GM19099 (cell line): ENCODE measurements around the gene PDIA2.
A peak's percentile ranks its signal among the peaks of the same experiment; 100 is the strongest.

Experiments used
- POLR2A ChIP-seq: IDR thresholded peaks from 3 replicates; pipeline ENCODE4 v1.6.1; 2011; ENCODE audit warnings: low read depth; ENCODE audit not compliant: insufficient read length; ENCODE audit errors: extremely low read depth

PDIA2 gene, protein sequence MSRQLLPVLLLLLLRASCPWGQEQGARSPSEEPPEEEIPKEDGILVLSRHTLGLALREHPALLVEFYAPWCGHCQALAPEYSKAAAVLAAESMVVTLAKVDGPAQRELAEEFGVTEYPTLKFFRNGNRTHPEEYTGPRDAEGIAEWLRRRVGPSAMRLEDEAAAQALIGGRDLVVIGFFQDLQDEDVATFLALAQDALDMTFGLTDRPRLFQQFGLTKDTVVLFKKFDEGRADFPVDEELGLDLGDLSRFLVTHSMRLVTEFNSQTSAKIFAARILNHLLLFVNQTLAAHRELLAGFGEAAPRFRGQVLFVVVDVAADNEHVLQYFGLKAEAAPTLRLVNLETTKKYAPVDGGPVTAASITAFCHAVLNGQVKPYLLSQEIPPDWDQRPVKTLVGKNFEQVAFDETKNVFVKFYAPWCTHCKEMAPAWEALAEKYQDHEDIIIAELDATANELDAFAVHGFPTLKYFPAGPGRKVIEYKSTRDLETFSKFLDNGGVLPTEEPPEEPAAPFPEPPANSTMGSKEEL

DNA sequence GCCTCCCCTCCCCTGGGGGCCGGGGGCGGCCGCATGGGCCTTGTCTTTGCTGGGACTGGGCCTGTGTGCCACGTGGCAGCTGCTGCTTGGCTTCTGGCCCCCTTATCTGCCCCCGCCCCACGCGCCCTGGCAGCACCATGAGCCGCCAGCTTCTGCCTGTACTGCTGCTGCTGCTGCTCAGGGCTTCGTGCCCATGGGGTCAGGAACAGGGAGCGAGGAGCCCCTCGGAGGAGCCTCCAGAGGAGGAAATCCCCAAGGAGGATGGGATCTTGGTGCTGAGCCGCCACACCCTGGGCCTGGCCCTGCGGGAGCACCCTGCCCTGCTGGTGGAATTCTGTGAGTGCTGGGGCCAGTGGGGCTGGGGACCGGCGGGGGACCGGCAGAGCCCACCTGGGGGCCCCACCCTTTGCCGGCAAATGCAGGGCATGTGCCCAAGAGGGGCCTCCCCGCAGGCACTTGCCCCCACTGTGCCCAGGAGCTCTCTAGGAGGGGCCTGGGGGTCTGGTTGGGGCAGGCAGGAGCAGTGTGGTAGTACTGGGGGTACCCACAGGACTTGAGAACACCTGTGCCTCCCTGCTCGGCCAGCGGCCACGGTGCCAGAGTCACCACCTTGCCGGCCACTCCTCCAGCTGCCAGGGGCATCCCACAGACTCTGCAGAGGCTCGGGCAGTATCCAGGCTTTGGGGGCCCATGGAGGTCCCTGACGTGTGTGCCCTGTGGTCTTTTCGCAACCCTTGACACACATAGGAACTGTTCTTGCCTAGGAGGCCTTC lies at the start of gene PDIA2:
Gene PDIA2 (plus strand): TSS at position 132 of the 773 bp plus-strand sequence. CDS start 6 bp downstream, at position 138.
- no peak for TF ChIP-seq POLR2A

DNA sequence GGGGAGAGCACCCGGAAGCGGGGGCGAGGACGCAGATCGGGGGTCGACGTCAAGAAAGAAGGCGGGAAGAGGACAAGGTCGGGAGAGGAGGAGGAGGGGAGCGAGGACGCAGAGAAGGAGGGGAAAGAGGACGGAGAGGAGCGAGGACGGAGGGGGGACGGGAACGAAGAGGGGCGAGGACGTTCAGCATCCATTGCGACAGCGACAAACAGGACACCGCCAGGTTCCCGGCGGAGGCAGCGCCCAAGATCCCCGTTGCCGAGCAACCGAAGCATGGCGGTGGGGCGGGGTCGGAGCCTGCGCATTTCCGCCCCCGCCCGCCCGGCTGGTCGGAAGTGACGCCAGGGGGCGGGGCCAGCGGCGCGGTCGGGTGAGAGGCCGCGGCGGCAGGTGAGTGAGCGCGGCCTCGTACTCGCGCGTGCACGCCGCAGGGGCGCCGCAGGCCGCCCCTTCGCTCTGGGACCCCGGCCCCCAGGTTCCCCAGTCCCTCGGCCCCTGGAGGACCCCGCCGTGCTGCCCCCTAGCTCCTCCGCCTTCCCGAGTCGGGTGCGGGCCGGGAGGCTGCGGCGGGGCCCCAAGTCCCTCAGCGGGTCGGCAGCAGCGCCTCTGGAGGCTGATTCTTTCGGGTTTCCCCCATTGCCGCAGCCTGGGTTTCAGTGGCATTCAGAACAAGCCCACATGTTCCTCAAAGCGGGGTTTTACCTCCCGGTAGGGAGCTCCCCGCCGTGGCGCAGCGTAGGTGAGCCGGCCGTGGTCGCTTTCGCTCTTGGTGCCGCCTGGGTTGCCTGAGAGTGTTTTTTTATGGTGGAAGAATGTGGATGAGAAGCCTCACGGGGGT lies 48.3 kb upstream of the PDIA2 start, which contains the start of gene FAM234A:
Gene FAM234A (plus strand): TSS at position 354 of the 838 bp plus-strand sequence. CDS start 19,593 bp downstream, outside the sequence.
- peak; percentile 96 for TF ChIP-seq POLR2A

DNA sequence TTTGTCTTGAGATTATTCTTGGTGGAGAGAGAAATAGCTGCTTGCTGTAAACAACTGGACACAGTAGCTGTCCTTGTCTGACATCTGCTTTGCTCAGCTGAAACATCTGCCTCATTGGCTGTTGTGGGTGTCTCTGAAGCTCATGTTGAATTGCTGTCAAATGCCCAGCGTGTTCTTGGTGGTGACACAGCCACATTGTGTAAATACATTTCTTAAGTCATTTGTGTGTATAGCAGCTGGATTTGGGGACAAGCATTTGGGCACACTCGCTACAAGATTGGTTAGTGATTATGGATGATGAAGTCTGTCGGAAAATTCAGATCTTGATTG lies 43.1 kb upstream of the PDIA2 start:
- TF ChIP-seq POLR2A, result no peak

DNA sequence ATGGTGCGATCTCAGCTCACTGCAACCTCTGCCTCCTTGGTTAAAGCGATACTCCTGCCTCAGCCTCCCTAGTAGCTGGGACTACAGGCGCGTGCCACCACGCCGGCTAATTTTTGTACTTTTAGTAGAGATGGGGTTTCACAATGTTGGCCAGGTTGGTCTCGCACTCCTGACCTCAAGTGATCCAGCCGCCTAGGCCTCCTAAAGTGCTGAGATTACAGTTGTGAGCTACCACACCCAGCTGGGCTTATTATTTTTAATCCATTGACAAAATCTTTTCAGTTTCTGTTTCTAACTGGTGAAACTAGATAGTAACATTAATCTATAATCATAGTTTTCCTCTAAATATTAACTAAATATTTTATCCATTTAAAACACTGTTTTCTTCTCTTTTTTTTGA lies 42.4 kb upstream of the PDIA2 start:
- no peak for TF ChIP-seq POLR2A

DNA sequence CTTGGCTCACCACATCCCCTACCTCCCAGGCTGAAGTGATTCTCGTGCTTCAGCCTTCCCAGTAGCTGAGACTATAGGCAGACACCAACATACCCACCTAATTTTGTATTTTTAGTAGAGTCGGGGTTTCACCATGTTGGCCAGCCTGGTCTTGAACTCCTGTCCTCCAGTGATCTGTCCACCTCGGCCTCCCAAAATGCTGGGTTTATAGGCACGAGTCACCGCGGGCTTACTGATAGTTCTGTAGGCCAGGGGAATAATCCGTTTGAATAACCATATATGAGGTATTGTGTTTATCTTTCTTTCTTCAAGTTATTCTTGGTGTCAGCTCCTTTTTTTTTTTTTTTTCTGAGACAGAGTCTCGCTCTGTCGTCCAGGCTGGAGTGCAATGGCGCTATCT lies 40.7 kb upstream of the PDIA2 start:
- no peak for TF ChIP-seq POLR2A

DNA sequence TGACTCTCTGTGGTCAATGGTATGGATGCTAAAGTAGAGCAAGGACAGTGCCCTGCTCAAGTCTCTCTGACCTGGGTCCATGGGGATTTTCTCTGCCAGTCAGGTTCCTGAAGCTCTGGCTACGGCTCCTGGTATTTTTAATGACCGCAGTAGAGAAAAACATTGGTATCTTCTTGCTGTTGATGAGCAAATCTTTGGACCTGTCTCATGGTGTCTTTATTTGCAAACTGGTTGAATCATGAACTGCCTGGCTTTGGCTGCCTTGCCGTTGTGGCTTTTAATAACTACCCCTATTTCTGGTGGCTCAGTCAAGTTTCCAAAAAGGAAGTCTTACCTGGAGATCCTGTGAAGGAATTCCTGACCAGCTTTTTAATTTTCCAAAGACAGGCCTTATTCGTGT lies 39.6 kb upstream of the PDIA2 start:
- no peak for TF ChIP-seq POLR2A

DNA sequence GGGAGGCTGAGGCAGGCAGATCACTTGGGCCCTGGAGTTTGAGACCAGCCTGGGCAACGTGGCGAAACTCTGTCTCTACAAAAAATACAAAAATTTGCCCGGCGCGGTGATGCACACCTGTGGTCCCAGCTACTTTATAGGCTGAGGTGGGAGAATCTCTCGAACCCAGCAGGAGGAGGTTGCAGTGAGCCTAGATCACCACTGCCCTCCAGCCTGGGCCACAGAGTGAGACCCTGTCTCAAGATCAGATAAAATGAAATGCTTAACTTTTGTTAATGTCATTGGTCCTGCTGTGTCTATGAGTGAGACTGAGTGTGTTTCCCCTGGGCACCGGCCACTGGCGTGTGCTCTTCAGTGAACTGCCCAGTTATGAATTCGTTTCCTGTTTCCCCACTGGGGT lies 37.9 kb upstream of the PDIA2 start:
- TF ChIP-seq POLR2A, result no peak

DNA sequence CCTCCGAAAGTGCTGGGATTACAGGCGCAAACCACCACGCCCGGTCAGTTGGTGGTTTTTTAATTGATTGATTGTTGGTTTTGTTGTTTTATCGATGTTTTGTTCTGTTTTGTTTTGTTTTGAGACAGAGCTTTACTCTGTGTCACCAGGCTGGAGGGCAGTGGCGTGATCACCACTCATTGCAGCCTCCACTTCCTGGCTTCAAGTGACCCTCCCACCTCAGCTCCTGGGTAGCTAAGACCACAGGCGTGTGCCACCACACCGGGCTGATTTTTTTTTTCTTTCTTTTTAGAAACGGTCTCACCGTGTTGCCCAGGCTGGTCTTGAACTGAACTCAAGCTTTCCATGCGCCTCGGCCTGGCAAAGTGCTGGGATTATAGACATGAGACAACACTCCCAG lies 35.9 kb upstream of the PDIA2 start:
- no peak for TF ChIP-seq POLR2A

DNA sequence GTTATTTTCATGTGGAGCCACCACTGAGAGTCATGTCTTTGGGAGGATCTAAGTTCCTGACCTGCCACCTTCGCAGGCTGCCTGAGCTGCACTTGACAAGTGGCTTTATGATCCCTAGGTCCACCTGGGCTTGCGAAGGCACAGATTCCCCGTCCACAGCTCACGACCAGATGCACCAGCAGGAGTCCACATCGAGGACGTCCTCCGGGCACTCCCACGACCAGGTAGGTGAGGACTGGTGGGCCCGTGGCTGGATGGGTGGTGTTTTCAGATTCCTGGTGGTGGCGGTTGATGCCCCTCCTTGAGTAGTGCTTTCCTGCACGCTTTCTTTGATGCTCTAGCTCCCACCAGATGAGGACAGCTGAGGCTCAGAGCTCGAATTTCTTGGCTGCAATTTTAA lies 33.5 kb upstream of the PDIA2 start:
- no peak for TF ChIP-seq POLR2A

DNA sequence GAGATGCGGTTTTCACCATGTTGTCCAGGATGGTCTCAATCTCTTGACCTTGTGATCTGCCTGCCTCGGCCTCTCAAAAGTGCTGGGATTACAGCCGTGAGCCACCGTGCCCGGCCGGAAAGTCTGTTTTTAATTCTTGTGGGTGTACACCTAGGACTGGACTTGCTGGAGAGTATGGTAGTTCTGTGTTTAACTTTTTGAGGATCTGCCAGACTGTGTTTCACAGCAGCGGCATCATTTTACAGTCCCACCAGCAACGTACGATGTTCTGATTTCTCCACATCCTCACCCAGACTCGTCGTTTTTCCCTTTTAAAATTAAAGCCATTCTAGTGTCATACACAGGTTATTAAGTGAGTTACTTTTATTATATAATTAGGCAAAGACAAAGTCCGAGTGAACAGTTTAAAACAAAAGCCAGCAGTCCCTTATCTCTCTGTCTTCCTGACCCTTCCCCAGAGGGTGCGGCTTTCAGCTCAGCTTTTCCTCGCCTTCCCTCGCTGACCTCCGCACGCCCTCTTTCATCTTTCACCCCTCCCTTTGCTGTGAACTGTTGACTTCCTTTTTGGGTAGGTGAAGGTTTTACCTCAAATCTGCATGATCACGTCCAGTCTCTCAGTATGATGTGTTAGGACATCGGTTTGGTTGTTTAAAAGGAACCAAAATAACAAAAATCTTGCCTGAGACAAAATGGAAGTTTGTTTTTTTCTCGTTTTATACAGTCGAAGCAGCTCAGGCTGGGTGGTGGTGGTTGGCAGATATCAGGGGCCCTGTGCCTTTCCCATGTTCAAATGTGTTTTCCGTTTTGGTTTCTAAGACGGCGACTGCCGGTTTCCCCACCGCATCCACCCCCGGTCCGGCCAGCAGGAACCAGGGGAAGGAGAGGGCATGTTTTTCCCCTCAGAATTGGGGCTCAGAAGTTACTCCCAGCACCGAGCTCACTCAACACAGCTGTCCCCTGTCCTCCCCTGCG lies 30.3 kb upstream of the PDIA2 start:
- TF ChIP-seq POLR2A, result no peak

DNA sequence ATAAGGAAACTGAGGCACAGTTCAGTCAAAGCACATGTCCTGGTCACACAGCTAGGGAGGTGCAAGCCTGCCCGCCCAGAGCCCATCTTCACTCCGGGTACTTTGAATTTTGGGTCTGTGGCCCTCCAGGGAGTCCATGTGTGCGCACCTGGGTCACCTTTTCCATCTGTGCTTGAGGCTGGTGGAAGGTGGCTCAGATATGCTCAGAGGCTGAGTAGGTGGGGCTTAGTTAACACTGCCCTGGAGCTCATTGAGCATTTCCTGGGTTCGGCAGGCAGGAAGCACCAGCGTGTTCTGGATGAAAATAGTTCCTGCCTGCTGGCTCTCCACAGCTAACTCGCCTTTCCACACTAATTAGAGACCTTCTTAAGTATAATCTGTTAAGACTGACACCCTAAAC lies 29.1 kb upstream of the PDIA2 start:
- no peak for TF ChIP-seq POLR2A

DNA sequence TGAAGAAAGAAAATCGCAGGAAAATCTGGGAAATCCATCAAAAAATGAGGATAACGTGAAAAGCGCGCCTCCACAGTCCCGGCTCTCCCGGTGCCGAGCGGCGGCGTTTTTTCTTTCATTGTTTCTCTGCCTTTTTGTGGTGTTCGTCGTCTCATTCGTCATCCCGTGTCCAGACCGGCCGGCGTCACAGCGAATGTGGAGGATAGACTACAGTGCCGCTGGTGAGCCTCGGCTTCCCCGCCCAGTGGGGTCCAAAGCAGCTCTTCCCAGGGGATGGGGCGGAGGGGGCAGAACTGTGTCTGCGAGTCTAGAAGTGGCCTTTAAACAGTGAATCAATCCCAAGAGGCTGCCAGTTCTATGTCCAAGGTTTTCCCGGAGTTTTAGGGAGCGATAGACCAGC lies 28.5 kb upstream of the PDIA2 start:
- TF ChIP-seq POLR2A, result no peak

DNA sequence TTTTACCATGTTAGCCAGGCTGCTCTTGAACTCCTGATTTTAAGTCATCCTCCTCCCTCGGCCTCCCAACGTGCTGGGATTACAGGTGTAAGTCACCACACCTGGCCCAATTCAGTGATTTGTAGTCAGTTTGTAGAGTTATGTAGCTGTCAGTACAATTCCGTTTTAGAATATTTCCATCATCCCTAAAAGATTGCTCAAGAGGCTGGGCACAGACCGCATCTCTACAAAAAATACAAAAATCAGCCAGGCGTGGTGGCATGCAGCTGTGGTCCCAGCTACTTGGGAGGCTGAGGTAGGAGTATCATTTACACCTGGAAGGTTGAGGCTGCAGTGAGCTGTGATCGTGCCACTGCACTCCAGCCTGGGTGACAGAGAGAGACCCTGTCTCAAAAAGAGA lies 27.8 kb upstream of the PDIA2 start:
- no peak for TF ChIP-seq POLR2A

DNA sequence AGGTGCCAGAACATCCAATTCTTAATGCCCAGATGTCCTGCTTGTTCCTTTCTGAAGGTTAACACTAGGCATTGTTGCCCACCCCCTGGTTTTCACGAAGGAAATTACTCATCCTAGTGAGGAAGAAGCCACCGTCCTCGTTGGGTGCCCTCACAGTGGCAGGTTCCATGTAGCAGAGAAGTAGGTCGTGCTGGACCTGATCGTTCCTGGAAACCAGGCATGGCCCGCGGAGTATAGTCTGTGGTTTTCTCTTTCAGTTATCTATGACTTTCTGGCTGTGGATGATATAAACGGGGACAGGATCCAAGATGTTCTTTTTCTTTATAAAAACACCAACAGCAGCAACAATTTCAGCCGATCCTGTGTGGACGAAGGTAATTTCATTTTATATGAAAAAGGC lies 23.7 kb upstream of the PDIA2 start:
- TF ChIP-seq POLR2A, result no peak
